HepG2 (cell line): ENCODE data around the gene IQCE. TPM values are rescaled to one million over a fixed set of nuclear protein-coding genes. Genes with fewer than 3 reads are reported as not detected.

ENCODE experiments used
- ELF1 ChIP-seq: sonication (generic); formaldehyde crosslinking; IDR thresholded peaks from 2 replicates; pipeline ENCODE4 v1.4.0; 2020; ENCODE audit warnings: missing genetic modification reagents
- EP300 ChIP-seq, 3 experiments: sonication (generic) in 1 of 3; formaldehyde crosslinking in 1 of 3; IDR thresholded peaks; 2 replicates each; pipeline versions ENCODE4 v1.5.1 to v1.6.1; 2011 to 2020; ENCODE audit warnings: low read depth in 2 of 3, low read length in 2 of 3, borderline replicate concordance in 1 of 3, improper control_type of control experiment in 1 of 3, mild to moderate bottlenecking in 1 of 3, missing genetic modification reagents in 1 of 3, moderate library complexity in 1 of 3
- FOSL2 ChIP-seq: sonication (generic); formaldehyde crosslinking; IDR thresholded peaks from 2 replicates; pipeline ENCODE4 v1.4.0; 2020; ENCODE audit warnings: missing genetic modification reagents
- GZF1 ChIP-seq: sonication (generic); formaldehyde crosslinking; IDR thresholded peaks from 2 replicates; pipeline ENCODE4 v1.5.1; 2020; ENCODE audit warnings: mild to moderate bottlenecking, missing genetic modification reagents
- HBP1 ChIP-seq: IDR thresholded peaks from 2 replicates; pipeline ENCODE4 v1.6.1; 2016; ENCODE audit warnings: low read depth, control low read depth
- HHEX ChIP-seq: IDR thresholded peaks from 2 replicates; pipeline ENCODE4 v1.6.1; 2016; ENCODE audit warnings: control low read depth
- HNRNPK ChIP-seq: fragments of 200-400 bp; formaldehyde crosslinking; IDR thresholded peaks from 2 replicates; pipeline ENCODE4 v1.6.1; 2018; ENCODE audit warnings: low read length, low read depth, moderate library complexity, mild to moderate bottlenecking; ENCODE audit not compliant: poor library complexity, severe bottlenecking
- KLF6 ChIP-seq: IDR thresholded peaks from 2 replicates; pipeline ENCODE4 v1.8.0; 2016; ENCODE audit warnings: missing biosample characterization, missing genetic modification reagents
- NFE2L2 ChIP-seq: fragments of 150-350 bp; IDR thresholded peaks from 2 replicates; pipeline ENCODE4 v1.6.1; 2014; ENCODE audit warnings: low read length
- NR2F2 ChIP-seq: IDR thresholded peaks from 2 replicates; pipeline ENCODE4 v1.6.1; 2012; ENCODE audit warnings: low read depth, inconsistent platforms, borderline replicate concordance
- PHF5A ChIP-seq: IDR thresholded peaks from one replicate; pipeline ENCODE4 v1.6.1; 2018; ENCODE audit warnings: low read depth, missing genetic modification reagents; ENCODE audit not compliant: unreplicated experiment
- POLR2A ChIP-seq, 2 experiments: IDR thresholded peaks; 2 replicates each; pipeline ENCODE4 v1.6.1; 2011; ENCODE audit warnings: low read depth in 2 of 2, low read length in 2 of 2, mild to moderate bottlenecking in 1 of 2, moderate library complexity in 1 of 2; ENCODE audit not compliant: insufficient read depth in 1 of 2
- TBX2 ChIP-seq: sonication (generic); formaldehyde crosslinking; IDR thresholded peaks from 2 replicates; pipeline ENCODE4 v1.5.0; 2020; ENCODE audit warnings: missing genetic modification reagents, mild to moderate bottlenecking, borderline replicate concordance
- TEF ChIP-seq: sonication (generic); formaldehyde crosslinking; IDR thresholded peaks from 2 replicates; pipeline ENCODE4 v1.5.0; 2020; ENCODE audit warnings: missing genetic modification reagents
- TMF1 ChIP-seq: sonication (generic); formaldehyde crosslinking; IDR thresholded peaks from 2 replicates; pipeline ENCODE4 v1.8.1; 2022; ENCODE audit warnings: low read depth, missing genetic modification reagents
- ZBTB8A ChIP-seq: sonication (generic); formaldehyde crosslinking; IDR thresholded peaks from 2 replicates; pipeline ENCODE4 v1.4.0; 2020; ENCODE audit warnings: mild to moderate bottlenecking, low read depth, missing genetic modification reagents, borderline replicate concordance
- ZGPAT ChIP-seq: IDR thresholded peaks from 2 replicates; pipeline ENCODE4 v1.6.1; 2016; ENCODE audit warnings: mild to moderate bottlenecking
- ZNF160 ChIP-seq: sonication (generic); formaldehyde crosslinking; IDR thresholded peaks from 2 replicates; pipeline ENCODE4 v1.8.0; 2022; ENCODE audit warnings: mild to moderate bottlenecking, inconsistent platforms, missing genetic modification reagents
- ZNF331 ChIP-seq: sonication (generic); formaldehyde crosslinking; IDR thresholded peaks from 2 replicates; pipeline ENCODE4 v1.4.0; 2020; ENCODE audit warnings: missing genetic modification reagents
- ZNF510 ChIP-seq: sonication (generic); formaldehyde crosslinking; IDR thresholded peaks from 2 replicates; pipeline ENCODE4 v1.4.0; 2020; ENCODE audit warnings: low read depth, mild to moderate bottlenecking, missing genetic modification reagents
- ZNF576 ChIP-seq: sonication (generic); formaldehyde crosslinking; IDR thresholded peaks from 2 replicates; pipeline ENCODE4 v1.4.0; 2020; ENCODE audit warnings: mild to moderate bottlenecking, missing genetic modification reagents
- ZNF652 ChIP-seq: IDR thresholded peaks from 2 replicates; pipeline ENCODE4 v1.6.1; 2016; ENCODE audit warnings: low read depth, borderline replicate concordance
- ZNF749 ChIP-seq: sonication (generic); formaldehyde crosslinking; IDR thresholded peaks from 2 replicates; pipeline ENCODE4 v1.8.0; 2022; ENCODE audit warnings: mild to moderate bottlenecking, missing genetic modification reagents, moderate library complexity, borderline replicate concordance
- ZNF773 ChIP-seq: sonication (generic); formaldehyde crosslinking; IDR thresholded peaks from 2 replicates; pipeline ENCODE4 v1.4.0; 2020; ENCODE audit warnings: missing genetic modification reagents, borderline replicate concordance
- ZNF883 ChIP-seq: sonication (generic); formaldehyde crosslinking; IDR thresholded peaks from 2 replicates; pipeline ENCODE4 v1.5.1; 2020; ENCODE audit warnings: mild to moderate bottlenecking, missing genetic modification reagents; ENCODE audit errors: not compliant biosample characterization
- polyA plus RNA-seq, 8 experiments: library from polyadenylated mRNA; depleted of rRNA in 3 of 8; stranded (reverse) in 7 of 8; unstranded in 1 of 8; fragments of >200 nt; fragmentation: Illumina TruSeq in 4 of 8; extraction: Trizol in 4 of 8; gene quantifications; 2 replicates each; pipeline versions ENCODE4 v1.2.1 to v1.2.3, GENCODE V29; 2011 to 2016; ENCODE audit warnings: low read depth in 4 of 8, missing spikeins in 1 of 8, mixed read lengths in 1 of 8; ENCODE audit not compliant: insufficient read depth in 1 of 8
- total RNA-seq, 5 experiments: library from RNA; depleted of rRNA; stranded (reverse); fragments of >200 nt; fragmentation: Illumina TruSeq; extraction: Trizol; gene quantifications; 2 replicates each; pipeline ENCODE4 v1.2.3, GENCODE V29; 2016; ENCODE audit warnings: low read depth in 1 of 5

The IQCE gene
- total and polyA plus RNA-seq, 2 of the 13 experiments (the other 11 are each of a cell fraction or from before 2014, with no cell fraction given) = 1.5 to 2.5 TPM

- no peak for TF ChIP-seq ZGPAT (CRISPR knock-in tag)
- TF ChIP-seq FOSL2 (CRISPR knock-in tag) = peak; percentile 39; the same call in 1 of the 2 replicates
- TF ChIP-seq TEF (CRISPR knock-in tag) = no peak
- peak in 1 of 2 experiments; percentile 24; a peak in 1 of 4 replicates for TF ChIP-seq EP300 (IDR thresholded peaks at IDR 0.05; ENCODE audit: low read depth in 2 of 2, low read length in 2 of 2)
- peak; percentile 7; the same call in 1 of the 2 replicates for TF ChIP-seq EP300 (CRISPR knock-in tag; IDR thresholded peaks at IDR 0.05; ENCODE audit: borderline replicate concordance)
- peak; percentile 14; the same call in 1 of the 2 replicates for TF ChIP-seq TBX2 (CRISPR knock-in tag)
- no peak for TF ChIP-seq ZNF749
- no peak; the same call in none of the 2 replicates for TF ChIP-seq ZNF160 (CRISPR knock-in tag)
- TF ChIP-seq NFE2L2 = no peak
- no peak for TF ChIP-seq NR2F2
- TF ChIP-seq ZBTB8A (CRISPR knock-in tag) = no peak
- TF ChIP-seq ZNF773 (CRISPR knock-in tag) = no peak
- TF ChIP-seq HHEX (CRISPR knock-in tag) = no peak
- no peak for TF ChIP-seq HBP1
- no peak for TF ChIP-seq ZNF510
- no peak for TF ChIP-seq TMF1 (CRISPR knock-in tag)
- TF ChIP-seq ZNF652 (CRISPR knock-in tag) = no peak
- TF ChIP-seq ZNF331 (CRISPR knock-in tag) = 0 out of 2 replicates have a peak, but pooled peaks have one; percentile 7
- 0 out of 2 replicates have a peak, but pooled peaks have one; percentile 13 for TF ChIP-seq KLF6 (CRISPR knock-in tag)
- no peak for TF ChIP-seq ZNF883 (CRISPR knock-in tag)
- no peak for TF ChIP-seq POLR2A (IDR thresholded peaks at IDR 0.05; ENCODE audit: insufficient read depth in 1 of 2, low read depth in 2 of 2, low read length in 2 of 2)
- TF ChIP-seq ZNF576 (CRISPR knock-in tag) = no peak
- TF ChIP-seq HNRNPK = no peak
- no peak for TF ChIP-seq GZF1 (CRISPR knock-in tag)
- no peak for TF ChIP-seq PHF5A (CRISPR knock-in tag)
- no peak for TF ChIP-seq ELF1
Measured at GRCh38 chr7:2637505-2638223, 78.9 kb downstream of the IQCE start (continued).
